ENCODE measurements around the gene FANCF. TPM values are rescaled to one million over a fixed set of nuclear protein-coding genes. Genes with fewer than 3 reads are reported as not detected.

The FANCF gene
- total RNA-seq, 1 donor from 2014 or later = 4.6 TPM

DNA sequence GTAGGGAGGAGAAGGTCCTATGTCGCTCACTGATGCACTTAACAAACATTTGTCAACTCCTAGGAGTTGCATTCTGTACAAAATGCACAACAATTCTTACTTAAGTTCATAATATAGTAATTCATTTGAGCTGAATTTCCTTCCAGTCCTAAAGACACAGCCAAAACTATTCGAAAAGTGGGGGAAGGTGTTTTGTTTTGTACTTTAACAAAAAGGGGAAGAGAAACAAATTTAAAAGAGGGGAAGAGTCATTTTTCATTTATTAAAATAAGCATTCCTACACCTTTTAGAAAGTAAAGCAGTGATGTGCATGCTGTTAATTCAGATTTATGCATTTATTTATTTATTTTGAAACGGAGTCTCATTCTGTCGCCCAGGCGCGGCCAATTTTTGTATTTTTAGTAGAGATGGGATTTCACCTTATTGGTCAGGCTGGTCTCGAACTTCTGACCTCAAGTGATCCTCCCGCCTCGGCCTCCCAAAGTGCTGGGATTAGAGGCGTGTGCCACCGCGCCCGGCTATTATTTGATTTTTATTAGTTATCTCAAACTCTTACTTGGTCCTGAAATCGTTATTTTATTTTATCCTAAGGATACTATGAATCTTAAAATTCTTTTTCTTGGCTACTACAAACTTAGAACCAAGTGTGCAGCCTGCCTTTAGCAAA, 1.1 kb upstream of the FANCF start:
- no peak for DNase-seq (ENCODE audit: low spot score)

GRCh38 chr11:22624742-22625447, 728 bp downstream of the FANCF start:
- no peak for DNase-seq (ENCODE audit: low spot score)

DNA sequence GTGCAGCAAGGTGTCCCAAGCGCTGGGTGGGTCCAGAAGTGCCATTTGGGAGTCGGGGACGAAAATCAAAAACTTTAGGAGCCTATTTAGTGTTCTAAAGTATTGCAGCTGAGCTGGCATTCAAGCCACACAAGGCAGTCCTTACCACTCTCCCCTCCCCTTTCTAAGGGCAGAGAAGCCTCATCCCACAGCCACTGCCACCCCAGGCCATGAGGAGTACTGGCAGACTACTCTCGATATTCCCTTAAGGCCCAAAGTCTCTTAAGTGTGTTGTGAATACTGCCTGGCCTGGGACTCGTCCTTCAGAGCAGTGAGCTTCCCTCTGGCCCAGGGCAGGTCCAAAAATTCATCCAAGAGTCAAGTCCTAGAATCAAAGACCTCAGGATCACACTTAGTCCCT, 7.8 kb downstream of the FANCF start:
- no peak for DNase-seq (ENCODE audit: low spot score)

DNA sequence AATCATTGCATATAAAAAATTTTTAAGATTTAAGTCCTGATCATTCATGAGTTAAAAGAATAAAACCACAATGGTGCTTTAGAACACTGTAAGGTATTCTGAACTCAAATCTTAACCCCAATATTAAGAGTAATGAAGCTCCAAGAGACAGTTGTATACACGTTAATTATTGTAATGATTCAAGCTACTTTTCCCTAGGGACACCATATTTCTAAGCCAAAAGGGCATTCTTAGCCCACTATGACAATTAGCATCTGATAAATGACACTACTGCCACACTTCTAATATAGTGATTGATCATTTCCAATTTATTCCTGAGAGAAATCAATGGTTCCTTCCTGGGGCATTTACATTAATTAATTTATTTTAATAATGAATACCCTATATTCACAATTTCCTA, 21.7 kb downstream of the FANCF start:
- DNase-seq (ENCODE audit: low spot score) = no peak

- DNase-seq (ENCODE audit: low spot score) = no peak
These were observed 23.1 kb downstream of the FANCF start for GRCh38 chr11:22602504-22602903.

GRCh38 chr11:22599458-22599857, 26.2 kb downstream of the FANCF start:
- DNase-seq (ENCODE audit: low spot score) = no peak

DNA sequence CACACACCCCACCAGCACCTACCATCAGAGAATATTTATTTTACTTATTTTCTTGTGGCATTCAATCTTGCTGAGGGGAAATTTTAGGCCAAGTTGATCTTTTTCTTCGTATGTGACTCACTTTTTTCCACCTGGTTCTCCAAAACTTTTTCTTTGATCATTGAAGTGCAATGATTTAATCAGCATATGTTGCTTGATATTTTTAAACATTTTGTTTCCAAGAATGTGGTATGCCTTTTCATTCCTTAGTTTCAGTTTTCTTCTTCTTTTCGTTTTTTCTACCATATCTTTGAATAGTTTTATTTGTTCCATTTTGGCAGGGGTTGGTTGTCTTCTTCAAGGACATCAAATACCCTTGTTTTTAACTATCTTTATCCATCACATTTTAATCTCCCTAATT, 28.6 kb downstream of the FANCF start:
- DNase-seq (ENCODE audit: low spot score) = no peak

- no peak for DNase-seq (ENCODE audit: low spot score)
These were observed 40.6 kb downstream of the FANCF start for GRCh38 chr11:22584976-22585375.

GRCh38 chr11:22583963-22584492, 41.6 kb downstream of the FANCF start:
- peak; percentile 62 for DNase-seq (ENCODE audit: low spot score)

DNA sequence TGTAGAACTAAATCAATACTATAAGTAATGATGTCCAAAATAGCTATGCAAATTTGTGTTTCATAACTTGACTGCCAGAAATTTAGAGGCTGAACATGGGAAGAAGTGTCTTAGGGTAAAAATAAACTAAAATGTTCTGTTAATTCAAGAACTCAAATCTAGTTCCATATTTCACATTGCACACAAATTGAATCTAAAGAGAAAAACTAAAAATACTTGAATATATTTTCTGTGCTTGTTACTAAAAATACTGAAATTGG, 43.5 kb downstream of the FANCF start:
- DNase-seq (ENCODE audit: low spot score) = no peak

DNA sequence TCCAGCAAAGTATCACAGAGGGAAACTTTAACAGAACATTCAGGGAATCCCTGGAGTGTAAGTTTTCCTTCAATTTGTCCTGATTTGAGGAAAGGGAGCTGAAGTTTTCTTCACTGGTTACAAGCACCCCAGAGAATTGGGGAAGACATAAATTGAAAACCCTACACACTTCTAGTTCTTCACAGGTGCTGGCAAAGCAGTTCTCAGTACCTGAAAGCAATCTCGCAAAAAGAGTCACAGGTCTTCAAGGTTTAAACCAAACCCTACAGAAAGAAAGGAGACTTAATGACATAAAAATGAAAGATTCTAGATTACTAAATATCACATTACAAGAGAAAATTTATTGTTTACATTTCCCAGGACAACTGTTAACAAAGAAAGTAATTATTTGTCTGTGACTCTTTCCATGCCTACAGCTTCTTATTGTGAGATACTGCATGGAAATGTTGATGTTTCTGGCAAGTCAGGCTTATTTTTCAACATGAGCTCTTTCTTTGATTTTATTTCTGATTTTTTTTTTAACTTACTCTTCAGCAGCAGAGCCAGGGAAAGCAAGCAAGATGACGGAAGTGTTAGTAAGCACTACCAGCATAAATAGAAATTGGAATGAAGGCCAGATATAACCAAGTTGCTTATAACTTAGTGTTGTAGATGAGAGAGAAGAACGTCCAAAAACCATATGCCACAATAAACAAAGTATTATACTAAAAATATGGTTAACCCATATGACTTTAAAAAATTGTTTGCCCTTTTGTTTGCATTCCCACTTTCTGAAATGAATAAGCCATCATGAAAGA, 44.1 kb downstream of the FANCF start:
- DNase-seq (ENCODE audit: low spot score) = no peak

DNA sequence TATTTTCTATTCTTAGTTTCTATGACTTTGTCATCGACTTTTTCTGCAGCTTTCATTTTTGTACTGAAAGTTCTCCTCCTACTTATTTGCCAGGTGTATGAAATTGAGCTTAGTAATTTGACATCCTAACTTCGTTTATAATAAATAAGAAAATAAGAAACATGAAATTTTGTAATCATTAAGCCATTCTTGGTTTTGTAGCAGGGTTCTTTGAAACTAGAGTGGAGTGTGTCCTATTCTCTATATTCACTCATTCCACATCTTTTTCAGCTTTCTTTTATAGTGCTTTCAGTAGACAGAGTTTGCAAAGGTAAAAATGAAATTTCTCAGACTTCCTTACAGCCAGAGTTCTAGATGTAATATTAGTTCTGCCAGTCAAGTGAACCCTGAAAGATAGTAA, 47.8 kb downstream of the FANCF start:
- no peak for DNase-seq (ENCODE audit: low spot score)

Other genes starting within 250 kb of the FANCF start
- gene GAS2, start 40.8 kb upstream of the FANCF start, total RNA-seq = 0.71 TPM
- 7.1 TPM for gene SVIP, start 204.0 kb upstream of the FANCF start, total RNA-seq
- not detected for gene CCDC179, start 234.7 kb upstream of the FANCF start, total RNA-seq